Measurements from ENCODE around the gene COL23A1. TPM values are rescaled to one million over a fixed set of nuclear protein-coding genes. Genes with fewer than 3 reads are reported as not detected.

The COL23A1 gene
- polyA plus RNA-seq, 12 donors = 1.1 to 20.5 (median 2.9) TPM; not detected in 2

- DNase-seq = no peak
Measured at GRCh38 chr5:178557416-178557815, 32.8 kb downstream of the COL23A1 start.

GRCh38 chr5:178555771-178556211 is 34.4 kb downstream of the COL23A1 start:
- DNase-seq = no peak

DNA sequence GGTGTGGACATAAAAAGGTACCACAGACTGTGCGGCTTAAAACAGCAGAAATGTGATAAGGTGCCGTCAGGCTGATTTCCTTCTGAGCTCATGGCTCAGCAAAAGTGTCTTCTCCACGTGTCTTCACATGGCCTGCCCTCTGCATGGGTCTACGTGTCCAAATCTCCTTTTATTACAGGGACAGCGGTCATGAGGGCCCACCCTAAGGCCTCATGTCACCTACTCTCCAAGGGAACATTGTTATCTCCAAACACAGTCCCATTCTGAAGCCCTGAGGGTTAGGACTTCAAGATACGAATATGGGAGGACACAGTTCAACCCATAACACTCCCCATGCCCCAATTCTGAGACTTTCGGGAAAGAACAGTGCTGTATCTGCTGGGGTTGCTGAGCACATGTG is 35.2 kb downstream of the COL23A1 start:
- no peak for DNase-seq

- no peak for DNase-seq
Measured at GRCh38 chr5:178554311-178554710, 35.9 kb downstream of the COL23A1 start.

- DNase-seq = no peak
Measured at GRCh38 chr5:178553517-178553916, 36.7 kb downstream of the COL23A1 start.

- DNase-seq = no peak
Measured at GRCh38 chr5:178551468-178551867, 38.7 kb downstream of the COL23A1 start.

DNA sequence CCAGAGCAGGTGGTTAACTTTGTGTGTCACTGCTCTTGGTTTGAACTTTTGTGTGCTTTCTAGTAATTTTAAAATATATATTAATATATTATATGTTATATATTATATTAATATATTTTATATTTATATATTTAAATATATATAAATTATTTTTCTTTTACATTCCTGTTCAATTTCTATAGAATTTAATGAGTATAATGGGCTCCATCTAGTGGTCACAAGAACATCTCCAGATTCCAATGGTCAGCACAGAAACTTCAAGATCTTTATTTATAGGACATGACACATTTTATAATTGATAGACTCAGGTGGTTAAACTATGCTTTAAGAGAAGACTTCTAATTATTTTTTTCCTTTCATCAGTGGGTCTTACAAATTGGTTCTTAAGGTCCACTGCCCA is 39.1 kb downstream of the COL23A1 start:
- DNase-seq = no peak

GRCh38 chr5:178548746-178549145 is 41.4 kb downstream of the COL23A1 start:
- DNase-seq = no peak

DNA sequence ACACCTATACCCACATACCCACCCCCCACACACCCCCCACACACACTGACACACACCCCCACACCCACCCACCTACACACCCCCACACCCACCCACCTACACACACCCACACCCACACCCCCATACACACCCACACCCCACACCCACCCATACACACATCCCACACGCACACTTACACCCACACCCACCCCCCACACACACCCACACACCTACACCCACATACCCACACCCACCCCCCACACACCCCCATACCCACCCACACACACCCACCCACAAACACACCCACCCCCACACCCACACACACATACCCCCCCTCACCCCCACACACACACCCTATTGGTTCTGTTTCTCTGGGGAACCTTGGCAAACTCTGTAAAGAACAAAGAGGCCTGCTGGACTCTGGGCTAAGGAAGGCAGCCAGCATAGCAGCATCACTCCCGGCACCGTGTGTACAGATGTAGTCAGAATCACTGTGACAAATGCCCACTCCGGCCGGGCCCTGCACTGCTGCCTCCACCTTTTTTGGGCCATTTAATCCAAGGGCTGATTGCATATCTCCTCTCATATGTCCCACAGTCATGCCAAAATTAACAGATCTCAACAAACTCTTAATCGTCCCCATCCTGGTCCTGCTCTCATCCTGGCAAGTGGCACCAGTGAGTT is 42.3 kb downstream of the COL23A1 start:
- no peak for DNase-seq

DNA sequence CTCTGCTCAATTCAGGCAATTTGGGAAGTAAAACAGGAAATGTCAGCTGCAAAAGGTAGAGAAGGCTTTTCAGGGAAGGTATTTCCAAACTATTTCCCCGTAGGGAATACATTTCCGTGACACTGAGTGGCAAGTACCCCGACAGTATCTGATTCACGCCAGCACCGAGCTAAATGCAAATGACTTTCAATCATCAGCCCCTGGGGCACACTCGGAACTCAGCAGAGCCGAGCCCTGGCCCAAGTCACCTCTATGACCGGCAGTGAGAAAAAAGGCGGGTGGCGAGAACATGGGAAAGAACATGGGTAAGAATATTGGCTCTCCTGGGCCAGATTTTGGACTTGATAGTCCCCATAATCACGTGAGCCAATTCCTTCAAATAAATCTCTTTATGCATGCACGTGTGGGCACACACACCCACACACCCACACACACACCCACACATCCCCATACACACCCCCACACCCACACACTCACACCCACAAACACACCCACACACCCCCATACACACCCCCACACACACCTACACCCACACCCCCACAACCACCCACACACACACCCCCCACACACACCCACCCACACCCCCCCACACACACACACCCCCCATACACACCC is 43.0 kb downstream of the COL23A1 start:
- DNase-seq = no peak

DNA sequence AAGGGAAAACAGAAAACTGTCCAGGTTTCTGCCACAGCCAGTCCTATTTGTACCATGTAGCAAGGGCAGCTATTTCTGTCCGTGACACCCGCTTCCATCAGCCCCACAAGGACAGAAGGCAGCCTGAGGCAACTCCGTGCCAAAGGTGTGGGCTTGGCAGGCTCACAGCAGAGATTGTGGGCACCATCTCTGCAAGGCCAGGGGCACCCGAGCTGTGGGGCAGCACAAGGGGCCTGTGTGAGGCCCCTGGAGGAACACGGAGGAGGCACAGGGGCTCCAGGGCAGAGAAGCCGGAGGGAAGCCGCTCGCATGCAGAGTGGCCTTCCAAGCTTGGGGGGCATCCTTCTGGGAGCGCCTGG is 43.5 kb downstream of the COL23A1 start:
- DNase-seq = no peak

GRCh38 chr5:178545941-178546674 is 44.1 kb downstream of the COL23A1 start:
- DNase-seq = no peak

DNA sequence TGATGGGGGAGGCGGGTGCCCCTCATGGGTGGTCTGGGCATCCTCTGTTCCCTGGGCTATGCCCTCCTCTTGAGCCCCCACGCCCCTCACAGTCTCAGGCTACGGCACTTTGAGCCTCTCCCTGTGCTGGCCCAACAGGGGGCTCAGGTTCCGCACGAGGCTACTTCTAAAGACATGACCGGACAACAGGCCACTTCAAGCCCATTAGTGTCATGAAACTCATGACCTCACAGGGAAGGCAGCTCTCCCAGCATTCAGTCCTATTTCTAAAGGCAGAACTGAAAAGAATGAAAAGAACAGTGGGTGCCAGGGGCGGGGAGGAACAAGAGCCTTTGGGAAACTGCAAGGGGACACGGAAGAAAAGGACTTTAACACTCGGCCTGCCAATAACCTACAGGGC is 45.0 kb downstream of the COL23A1 start:
- no peak for DNase-seq

- no peak for DNase-seq
Measured at GRCh38 chr5:178544166-178544834, 45.9 kb downstream of the COL23A1 start.

DNA sequence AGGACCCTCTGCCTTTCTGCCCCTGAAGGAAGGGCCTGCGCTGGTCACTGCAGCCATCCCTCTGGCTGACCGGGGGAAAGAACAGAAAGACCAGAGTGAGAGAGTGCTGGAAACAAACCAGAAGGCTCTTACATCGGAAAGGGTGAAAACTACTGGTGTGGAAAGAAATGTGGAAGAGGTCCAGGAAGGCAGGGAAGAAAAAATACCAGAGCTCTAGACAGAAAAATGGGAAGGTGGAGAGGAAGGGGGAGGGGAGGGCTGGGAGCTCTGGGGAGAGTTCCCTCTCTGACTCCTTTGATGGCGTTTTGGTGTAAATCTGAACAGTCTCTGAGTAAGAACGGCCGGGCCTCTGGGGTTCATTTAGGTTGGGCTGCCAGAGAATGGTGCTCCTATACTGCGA is 47.7 kb downstream of the COL23A1 start:
- peak; percentile 58 for DNase-seq

DNA sequence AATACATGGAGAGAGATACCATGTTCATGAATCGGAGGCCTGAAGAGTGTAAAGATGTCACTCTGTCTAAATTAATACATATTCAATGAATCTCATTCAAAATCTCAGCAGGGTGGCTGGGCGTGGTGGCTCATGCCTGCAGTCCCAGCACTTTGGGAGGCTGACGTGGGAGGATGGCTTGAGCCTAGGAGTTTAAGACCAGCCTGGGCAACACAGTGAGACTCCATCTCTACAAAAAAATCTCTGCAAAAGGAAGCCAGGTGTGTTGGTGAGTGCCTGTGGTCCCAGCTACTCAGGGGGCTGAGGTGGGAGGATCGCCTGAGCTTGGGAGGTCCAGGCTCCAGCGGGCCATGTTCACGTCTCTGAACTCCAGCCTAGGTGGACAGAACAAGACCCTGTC is 49.7 kb downstream of the COL23A1 start:
- no peak for DNase-seq

DNA sequence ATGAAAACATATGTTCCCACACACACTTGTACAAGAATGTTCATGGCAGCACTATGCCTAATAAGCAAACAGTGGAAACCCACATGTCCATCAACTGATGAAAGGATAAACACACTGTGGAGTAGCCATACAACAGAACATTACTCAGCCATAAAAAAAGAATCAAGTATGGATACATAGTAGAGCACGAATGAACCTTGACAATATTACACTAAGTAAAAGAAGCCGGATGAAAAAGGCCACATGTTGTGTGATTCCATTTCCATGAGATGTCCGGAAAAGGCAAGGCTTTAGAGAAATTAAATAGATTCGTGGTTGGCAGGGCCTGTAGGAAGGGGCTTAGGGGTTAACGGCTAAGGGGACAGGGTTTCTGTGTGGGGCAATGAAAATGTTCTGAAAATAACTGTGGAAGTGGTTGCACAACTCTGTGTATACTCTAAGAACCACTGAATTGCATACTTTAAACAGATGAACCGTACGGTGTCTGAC is 51.4 kb downstream of the COL23A1 start:
- no peak for DNase-seq

- no peak for DNase-seq
Measured at GRCh38 chr5:178537467-178538371, 52.5 kb downstream of the COL23A1 start.

- no peak for DNase-seq
Measured at GRCh38 chr5:178536541-178537466, 53.4 kb downstream of the COL23A1 start.

Data from muscle of arm (tissue), 12 donors.